Bronchial epithelial cell (primary cell): ENCODE results near the gene TOLLIP. TPM values are rescaled to one million over a fixed set of nuclear protein-coding genes. Genes with fewer than 3 reads are reported as not detected.

Experiments
- DNase-seq: peaks from one replicate; pipeline ENCODE4 v3.0.0-alpha.2; 2010; ENCODE audit warnings: low read depth
- FAIRE-seq: peaks from 2 replicates; lab custom pipeline; 2011; peaks lifted over from hg19 to GRCh38; lab: Jason Lieb, UNC
- H3K27me3 ChIP-seq: 2 replicates; pipeline ENCODE4 v1.5.1; 2011; ENCODE audit warnings: low read length; ENCODE audit not compliant: control insufficient read depth, insufficient read depth
- H3K36me3 ChIP-seq: 2 replicates; pipeline ENCODE4 v1.5.1; 2011; ENCODE audit warnings: low read length; ENCODE audit not compliant: control insufficient read depth, insufficient read depth
- H3K4me3 ChIP-seq: 2 replicates; pipeline ENCODE4 v1.5.1; 2011; ENCODE audit warnings: mild to moderate bottlenecking, low read depth, low read length, control low read depth
- total RNA-seq: library from RNA; depleted of rRNA; stranded (reverse); fragments of >200 nt; gene quantifications from 2 replicates; pipeline ENCODE4 v1.2.1, GENCODE V29; 2014
- TF ChIP-seq, protein P1 (sequence below): IDR thresholded peaks from 2 replicates; pipeline ENCODE4 v1.5.1; 2011; ENCODE audit warnings: mild to moderate bottlenecking, moderate library complexity, low read length, control low read depth, inconsistent platforms; ENCODE audit not compliant: insufficient read depth, severe bottlenecking

The TOLLIP gene
- total RNA-seq, 1 donor from 2014 or later, result 43.4 TPM

DNA sequence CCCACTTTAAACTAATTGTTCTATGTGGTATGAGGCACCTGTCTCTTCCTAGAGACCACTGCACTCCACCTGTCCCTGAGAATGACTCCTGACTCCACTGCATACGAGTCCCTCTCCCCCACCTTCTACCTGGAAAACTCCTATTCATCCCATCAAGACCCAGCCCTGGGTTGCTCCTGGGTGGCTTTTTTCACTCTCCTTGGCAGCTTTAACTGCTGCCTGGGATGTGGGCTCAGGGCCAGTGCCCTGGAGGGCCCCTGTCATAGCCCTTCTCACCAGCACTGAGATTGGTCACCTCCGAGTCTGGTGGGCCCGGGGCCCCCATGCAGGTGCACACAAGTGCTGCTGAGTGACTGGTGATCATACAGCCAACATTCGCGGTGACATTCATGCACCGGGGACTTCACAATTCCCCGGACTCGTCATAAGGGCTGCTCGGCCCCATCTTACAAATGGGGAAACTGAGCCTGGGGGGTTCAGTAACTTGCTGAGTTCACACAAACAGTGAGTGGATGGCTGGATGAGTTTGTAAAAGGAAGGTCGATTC is 25.9 kb upstream of the TOLLIP start:
- no peak overlapping the region for H3K4me3 ChIP-seq
- FAIRE-seq, result no peak
- H3K36me3 ChIP-seq, result no peaks in the 10 kb centered on the region
- H3K27me3 ChIP-seq, result no peaks in the 10 kb centered on the region
- DNase-seq, result no peak
- TF ChIP-seq, protein P1, sequence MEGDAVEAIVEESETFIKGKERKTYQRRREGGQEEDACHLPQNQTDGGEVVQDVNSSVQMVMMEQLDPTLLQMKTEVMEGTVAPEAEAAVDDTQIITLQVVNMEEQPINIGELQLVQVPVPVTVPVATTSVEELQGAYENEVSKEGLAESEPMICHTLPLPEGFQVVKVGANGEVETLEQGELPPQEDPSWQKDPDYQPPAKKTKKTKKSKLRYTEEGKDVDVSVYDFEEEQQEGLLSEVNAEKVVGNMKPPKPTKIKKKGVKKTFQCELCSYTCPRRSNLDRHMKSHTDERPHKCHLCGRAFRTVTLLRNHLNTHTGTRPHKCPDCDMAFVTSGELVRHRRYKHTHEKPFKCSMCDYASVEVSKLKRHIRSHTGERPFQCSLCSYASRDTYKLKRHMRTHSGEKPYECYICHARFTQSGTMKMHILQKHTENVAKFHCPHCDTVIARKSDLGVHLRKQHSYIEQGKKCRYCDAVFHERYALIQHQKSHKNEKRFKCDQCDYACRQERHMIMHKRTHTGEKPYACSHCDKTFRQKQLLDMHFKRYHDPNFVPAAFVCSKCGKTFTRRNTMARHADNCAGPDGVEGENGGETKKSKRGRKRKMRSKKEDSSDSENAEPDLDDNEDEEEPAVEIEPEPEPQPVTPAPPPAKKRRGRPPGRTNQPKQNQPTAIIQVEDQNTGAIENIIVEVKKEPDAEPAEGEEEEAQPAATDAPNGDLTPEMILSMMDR, result no peak

DNA sequence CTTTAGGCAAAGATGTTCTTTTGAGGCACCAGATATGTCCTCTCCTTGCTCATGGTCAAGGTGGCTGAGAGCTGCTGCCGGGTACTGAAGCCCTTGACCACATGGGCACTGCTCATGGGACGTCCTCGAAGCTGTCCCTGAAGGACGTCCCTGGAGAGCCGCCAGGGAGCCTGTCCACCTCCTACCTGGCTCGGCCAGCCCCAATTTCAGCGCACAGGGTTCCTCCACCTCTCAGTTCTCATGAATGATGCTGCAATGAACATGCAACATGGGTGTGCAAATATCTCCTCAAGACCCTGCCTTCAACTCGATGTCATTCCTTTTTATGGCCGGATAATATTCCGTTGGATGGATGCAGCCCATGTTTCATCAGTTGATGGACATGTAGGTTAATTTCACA is 24.4 kb upstream of the TOLLIP start:
- H3K4me3 ChIP-seq, result no peak overlapping the region
- no peaks in the 10 kb centered on the region for H3K36me3 ChIP-seq
- TF ChIP-seq, protein P1, result no peak
- no peak for DNase-seq
- H3K27me3 ChIP-seq, result no peaks in the 10 kb centered on the region
- FAIRE-seq, result no peak

DNA sequence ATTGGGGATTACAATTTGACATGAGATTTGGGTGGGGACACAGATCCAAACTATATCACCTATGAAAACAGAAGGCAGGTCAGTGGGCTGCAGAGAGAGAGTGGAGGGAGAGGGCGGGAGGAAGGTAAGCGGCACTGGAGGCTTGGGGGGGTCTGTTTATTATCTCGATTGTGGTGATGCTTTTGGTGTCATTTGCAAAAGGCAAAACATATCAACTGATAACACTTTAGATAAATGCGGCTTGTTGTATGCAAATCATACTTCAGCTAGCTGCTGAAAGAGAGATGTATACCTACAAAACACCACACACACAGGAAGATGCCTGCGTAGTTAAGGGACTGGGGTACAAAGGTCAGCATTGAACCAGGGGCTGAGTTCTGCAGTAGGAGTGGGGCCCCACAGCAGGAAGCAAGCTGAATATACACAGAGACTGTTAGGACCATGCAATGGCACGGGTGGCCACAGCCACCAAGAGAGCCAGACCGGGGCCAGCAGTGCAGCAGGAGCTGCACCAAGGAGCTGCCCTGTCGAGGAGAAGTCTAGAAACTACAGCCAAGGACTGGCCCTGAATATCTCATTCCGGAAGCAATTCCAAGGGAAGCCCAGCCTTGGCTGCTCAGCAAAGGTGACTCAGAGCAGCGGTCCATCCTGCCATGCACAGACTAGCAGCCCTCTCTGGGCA is 23.8 kb upstream of the TOLLIP start:
- no peaks in the 10 kb centered on the region for H3K36me3 ChIP-seq
- no peaks in the 10 kb centered on the region for H3K27me3 ChIP-seq
- TF ChIP-seq, protein P1, result no peak
- FAIRE-seq (no peak), DNase-seq (no peak)
- no peak overlapping the region for H3K4me3 ChIP-seq

DNA sequence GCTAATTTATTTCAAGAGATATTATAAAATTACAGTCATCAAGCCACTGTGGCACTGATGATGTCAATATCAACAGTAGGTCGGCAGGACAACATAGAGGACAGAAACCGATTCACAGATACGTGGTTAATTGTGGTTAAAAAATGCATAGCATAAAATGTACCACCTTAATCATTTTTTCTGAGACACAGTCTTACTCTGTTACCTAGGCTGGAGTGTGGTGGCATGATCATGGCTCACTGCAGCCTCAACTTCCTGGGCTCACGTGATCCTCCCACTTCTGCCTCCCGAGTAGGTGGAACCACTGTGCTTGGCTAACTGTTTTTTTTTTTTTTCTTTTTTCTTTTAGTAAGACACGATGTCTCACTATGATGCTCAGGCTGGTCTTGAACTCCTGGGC is 21.0 kb upstream of the TOLLIP start:
- FAIRE-seq (no peak), DNase-seq (no peak)
- TF ChIP-seq, protein P1, result no peak
- H3K4me3 ChIP-seq, result no peak overlapping the region
- no peaks in the 10 kb centered on the region for H3K27me3 ChIP-seq
- no peaks in the 10 kb centered on the region for H3K36me3 ChIP-seq

DNA sequence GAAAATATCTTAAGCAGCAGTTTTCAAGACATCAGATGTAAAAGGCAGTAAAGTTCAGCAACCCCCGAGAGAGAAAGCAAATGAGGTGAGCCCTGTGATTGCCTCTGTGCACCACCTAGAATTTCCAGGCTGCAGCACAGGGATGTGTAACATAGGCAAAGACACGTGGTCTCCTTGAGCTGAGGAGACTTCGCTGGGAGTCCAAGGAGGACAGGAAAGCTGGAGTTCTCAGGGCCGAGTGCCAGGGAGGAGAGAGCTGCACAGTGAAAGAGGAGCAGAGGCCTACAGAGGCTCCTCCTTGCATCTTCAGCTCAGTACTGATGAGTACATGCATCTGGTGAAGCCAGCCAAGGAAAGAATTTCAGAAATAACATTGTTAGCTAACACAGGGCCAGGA is 17.6 kb upstream of the TOLLIP start:
- FAIRE-seq (no peak), DNase-seq (no peak)
- Histone ChIP-seq H3K36me3 (no peaks in the 10 kb centered on the region), H3K4me3 (no peak overlapping the region), H3K27me3 (no peaks in the 10 kb centered on the region)
- TF ChIP-seq, protein P1, result no peak
